Hepatocyte (in vitro differentiated cells): Measurements from ENCODE around the gene C1QL3.

ENCODE experiments used
- CTCF ChIP-seq: fragments of 200-600 bp; sonication (generic); IDR thresholded peaks from 2 replicates; pipeline ENCODE4 v1.5.1; 2016; ENCODE audit warnings: antibody characterized with exemption, mild to moderate bottlenecking; ENCODE audit not compliant: poor library complexity
- EZH2 ChIP-seq: fragments of 200-600 bp; sonication (generic); IDR thresholded peaks from 2 replicates; pipeline ENCODE4 v1.6.1; 2016; ENCODE audit warnings: antibody characterized with exemption, mild to moderate bottlenecking, borderline replicate concordance
- EZH2phosphoT487 ChIP-seq: fragments of 200-600 bp; sonication (generic); IDR thresholded peaks from one replicate; pipeline ENCODE4 v1.6.1; 2018; ENCODE audit warnings: antibody characterized with exemption, mild to moderate bottlenecking, low read depth, moderate library complexity; ENCODE audit not compliant: unreplicated experiment, severe bottlenecking

- no peak for TF ChIP-seq EZH2phosphoT487
- no peak for TF ChIP-seq EZH2
- TF ChIP-seq CTCF: no peak
Measured at GRCh38 chr10:16472828-16473227, 48.9 kb downstream of the C1QL3 start.
